Activated CD4-positive, alpha-beta T cell treated with anti-CD3 and anti-CD28 coated beads, Interleukin-2, amount 10 ng/mL, durations not matched to agents 24 days and 14 days (primary cell): ENCODE measurements around the gene USO1. TPM values are rescaled to one million over a fixed set of nuclear protein-coding genes. Genes with fewer than 3 reads are reported as not detected.
"Not testable (repeated sequence)": the region's sequence is repeated elsewhere in the genome, so short reads cannot be mapped to it uniquely, and the experiment has no call there.

ENCODE experiments used
- DNase-seq: peaks from one replicate; pipeline ENCODE4 v3.0.0; 2022
- H3K27ac Mint-ChIP-seq: one replicate; pipeline ENCODE4 v1.8.0; 2022; ENCODE audit warnings: mild to moderate bottlenecking, mixed read lengths
- H3K27me3 Mint-ChIP-seq: one replicate; pipeline ENCODE4 v1.8.0; 2022; ENCODE audit warnings: mixed read lengths
- H3K36me3 Mint-ChIP-seq: one replicate; pipeline ENCODE4 v1.8.0; 2022; ENCODE audit warnings: low read depth, mild to moderate bottlenecking, mixed read lengths
- H3K4me1 Mint-ChIP-seq: one replicate; pipeline ENCODE4 v1.8.0; 2021; ENCODE audit warnings: mixed read lengths
- H3K4me3 Mint-ChIP-seq: one replicate; pipeline ENCODE4 v1.8.0; 2022; ENCODE audit warnings: mild to moderate bottlenecking, moderate library complexity, mixed read lengths
- H3K9me3 Mint-ChIP-seq: one replicate; pipeline ENCODE4 v1.8.0; 2021; ENCODE audit warnings: mixed read lengths
- intact Hi-C: fragments of 100-400 bp; cut with micrococcal nuclease; formaldehyde crosslinking; loops from one replicate; pipeline ENCODE4 v1.15.1; 2023
- total RNA-seq: library from RNA; stranded (reverse); gene quantifications from 2 replicates; pipeline ENCODE4 v1.2.3, GENCODE V29; 2022

Gene USO1
- total RNA-seq, 1 donor from 2014 or later: 42.8 TPM

DNA sequence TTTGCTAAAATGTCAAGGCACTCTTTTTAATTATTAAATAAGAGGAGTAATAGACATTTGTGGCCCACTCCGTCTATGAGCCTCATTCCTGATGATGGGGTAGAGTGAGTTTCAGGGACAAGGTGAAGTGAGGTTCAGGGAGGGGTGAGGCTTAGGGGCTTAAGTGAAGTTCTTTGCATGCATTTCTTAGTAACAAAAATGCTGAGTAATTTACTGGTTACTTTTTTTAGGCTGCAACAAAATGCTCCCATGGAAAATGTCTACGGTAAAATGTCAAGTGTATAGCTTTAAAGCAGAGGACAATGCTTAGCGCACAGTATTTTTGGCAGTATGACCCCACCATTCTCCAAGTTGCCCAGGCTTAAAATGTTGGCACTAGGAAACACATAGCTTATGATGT, 2.0 kb upstream of the USO1 start:
- Mint-ChIP-seq H3K4me3 (no peak overlapping the region), H3K36me3 (peaks cover 17% of the 10 kb centered on the region), H3K27me3 (no peaks in the 10 kb centered on the region), H3K9me3 (no peaks in the 10 kb centered on the region), H3K4me1 (peaks cover 39% of the 10 kb centered on the region), H3K27ac (no peak overlapping the region)
- no peak for DNase-seq
- intact Hi-C loops: loop anchor here (5.0 kb wide), 1 partner anchor 425 kb away; the partner anchor contains the start of gene NUP54

DNA sequence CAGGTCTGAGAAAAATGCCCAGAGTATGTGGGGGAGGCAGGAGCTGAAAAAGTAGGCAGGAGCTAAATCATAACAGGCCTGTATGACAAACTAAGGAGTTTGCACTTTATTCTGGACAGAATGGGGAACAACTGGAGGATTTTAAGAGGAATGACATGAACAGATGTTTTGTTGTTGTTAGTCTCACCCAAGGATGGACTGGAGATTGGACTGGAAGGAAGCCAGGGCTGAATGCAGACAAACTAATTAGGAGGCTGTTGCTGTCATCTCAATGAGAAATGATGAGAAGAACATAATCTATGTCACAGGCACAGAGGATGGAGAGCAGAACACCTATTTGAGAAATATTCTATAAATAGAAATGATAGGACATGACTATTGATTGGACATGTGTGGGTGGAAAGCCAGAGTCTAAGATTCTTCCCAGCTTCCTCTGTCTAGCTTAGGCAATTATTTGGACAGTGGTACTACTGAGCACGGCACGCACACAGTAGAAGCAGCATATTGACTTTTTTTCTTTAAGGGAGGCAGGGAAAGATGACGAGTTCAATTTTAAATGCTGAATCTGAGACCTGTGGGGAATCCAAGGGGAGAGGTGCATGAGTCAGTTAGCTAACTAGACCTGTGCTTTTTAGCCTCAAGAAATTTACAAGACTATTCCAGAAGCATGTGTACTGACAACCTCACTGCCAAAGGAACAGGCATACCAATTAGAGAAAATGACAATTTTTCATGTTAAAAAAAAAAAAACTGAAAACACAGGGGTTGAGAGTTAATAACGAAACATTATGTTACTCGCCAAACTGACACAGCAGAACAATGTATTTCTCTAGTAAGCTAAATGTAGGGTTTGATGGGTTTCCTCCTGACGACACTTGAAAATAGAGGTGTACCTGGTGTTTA, 963 bp upstream of the USO1 start:
- peak overlapping the region; percentile 99 for H3K27ac Mint-ChIP-seq

DNA sequence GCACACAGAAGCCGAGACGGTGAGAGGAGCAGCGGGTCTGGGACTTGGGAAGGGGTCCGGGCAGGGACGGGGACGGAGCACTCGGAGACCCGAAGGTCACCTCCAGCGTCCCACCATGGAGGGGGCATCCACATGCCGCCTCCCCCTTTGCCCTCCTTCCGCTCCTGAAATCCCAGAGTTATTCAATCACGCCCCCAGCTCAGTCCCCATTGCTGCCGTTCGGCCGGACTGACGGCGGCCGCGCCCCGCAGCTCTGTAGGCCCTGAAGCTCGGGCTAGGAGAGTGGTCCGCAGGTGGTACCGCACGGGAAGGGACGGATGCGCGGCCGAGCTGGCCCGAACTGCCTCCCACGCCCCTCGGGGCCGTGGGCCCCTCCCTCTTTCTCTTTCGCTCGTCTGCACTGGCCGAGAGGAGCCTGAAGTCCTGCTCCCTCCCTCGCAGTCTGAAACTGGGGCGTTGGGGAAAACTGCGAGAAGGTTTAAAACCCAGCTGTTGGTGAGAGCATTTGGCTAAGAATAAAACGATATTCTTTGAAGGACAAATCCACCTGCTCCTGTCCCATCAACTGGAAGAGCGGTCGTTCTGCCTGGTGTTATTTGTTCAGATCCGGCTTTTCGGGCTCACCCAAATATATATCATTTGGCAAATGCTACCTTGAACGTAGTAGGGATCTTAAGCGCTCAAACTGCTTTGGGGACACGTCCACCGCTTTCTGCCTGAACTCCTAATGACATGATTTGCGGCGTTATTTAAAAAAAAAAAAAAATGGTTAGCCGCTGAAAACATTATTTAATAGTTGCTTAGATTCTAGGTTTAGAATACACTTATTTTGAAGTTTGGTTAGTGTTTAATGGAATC, 719 bp downstream of the USO1 start:
- peaks cover 16% of the 10 kb centered on the region for H3K36me3 Mint-ChIP-seq
- H3K27ac Mint-ChIP-seq: peak overlapping the region; percentile 99
- no peaks in the 10 kb centered on the region for H3K9me3 Mint-ChIP-seq
- H3K4me3 Mint-ChIP-seq: peak overlapping the region; percentile 99
- H3K27me3 Mint-ChIP-seq: no peaks in the 10 kb centered on the region
- DNase-seq: peak; percentile 90
- intact Hi-C loops: loop anchor here (1.0 to 5.0 kb wide), 10 partner anchors 26 to 1103 kb away; partner anchors contain the start of genes CDKL2, G3BP2, NUP54 and RCHY1
- H3K4me1 Mint-ChIP-seq: peaks cover 41% of the 10 kb centered on the region

More for the DNA sequence above, 963 bp upstream of the USO1 start:
- Mint-ChIP-seq H3K27me3 (no peaks in the 10 kb centered on the region), H3K4me3 (peak overlapping the region; percentile 99), H3K9me3 (no peaks in the 10 kb centered on the region), H3K4me1 (peaks cover 41% of the 10 kb centered on the region), H3K36me3 (peaks cover 17% of the 10 kb centered on the region)
- intact Hi-C loops: loop anchor here (1.0 to 5.0 kb wide), 9 partner anchors 25 to 424 kb away; partner anchors contain the start of genes CDKL2, G3BP2, NUP54 and RCHY1
- peak; percentile 61 for DNase-seq

DNA sequence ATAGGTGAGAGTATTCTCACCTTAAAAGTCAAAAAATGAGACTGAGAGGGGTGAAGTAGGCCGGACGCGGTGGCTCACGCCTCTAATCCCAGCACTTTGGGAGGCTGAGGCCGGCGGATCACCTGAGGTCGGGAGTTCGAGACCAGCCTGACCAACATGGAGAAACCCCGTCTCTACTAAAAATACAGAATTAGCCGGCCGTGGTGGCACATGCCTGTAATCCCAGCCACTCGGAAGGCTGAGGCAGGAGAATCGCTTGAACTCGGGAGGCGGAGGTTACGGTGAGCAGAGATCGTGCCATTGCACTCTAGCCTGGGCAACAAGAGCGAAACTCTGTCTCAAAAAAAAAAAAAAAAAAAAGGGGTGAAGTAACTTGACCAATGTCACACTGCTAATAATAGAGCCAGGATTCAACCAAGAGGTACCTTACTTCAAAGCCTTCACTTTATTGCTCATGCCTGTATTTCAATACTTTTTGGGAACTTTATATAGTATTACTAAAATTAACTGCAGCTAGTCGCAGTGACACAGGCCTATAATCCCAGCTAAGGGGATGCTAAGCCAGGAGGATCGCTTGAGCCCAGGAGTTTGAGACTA, 1.7 kb downstream of the USO1 start:
- DNase-seq, H3K9me3 Mint-ChIP-seq, H3K27me3 Mint-ChIP-seq: not testable (repeated sequence)
- peaks cover 16% of the 10 kb centered on the region for H3K36me3 Mint-ChIP-seq
- peaks cover 41% of the 10 kb centered on the region for H3K4me1 Mint-ChIP-seq
- H3K4me3 Mint-ChIP-seq: peak overlapping the region; percentile 99
- peak overlapping the region; percentile 16 for H3K27ac Mint-ChIP-seq
- intact Hi-C loops: loop anchor here (2.0 to 5.0 kb wide), 4 partner anchors 27 to 1104 kb away; partner anchors contain the start of gene SDAD1

DNA sequence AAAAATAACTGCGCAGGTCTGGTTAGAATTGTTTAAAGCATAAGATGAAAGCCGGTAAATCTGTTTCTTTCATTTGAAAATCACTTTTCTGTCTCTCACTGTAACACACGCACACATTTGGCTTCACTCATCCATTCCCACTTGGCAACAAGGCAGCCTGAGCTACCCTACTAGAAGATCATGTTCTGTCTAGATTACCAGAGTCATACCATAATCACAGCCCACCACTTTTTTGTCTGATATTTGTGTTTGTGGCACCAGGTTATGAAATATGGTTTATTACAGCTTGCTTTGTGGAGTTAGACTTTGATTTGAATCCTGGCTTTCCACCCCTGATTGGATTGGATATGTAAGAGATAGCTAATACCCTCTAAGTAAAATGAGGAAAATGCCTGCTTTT, 2.2 kb downstream of the USO1 start:
- intact Hi-C loops: loop anchor here (5.0 kb wide), 1 partner anchor 1104 kb away; no protein-coding TSS in a partner anchor
- Mint-ChIP-seq H3K4me3 (peak overlapping the region; percentile 44), H3K4me1 (peaks cover 41% of the 10 kb centered on the region), H3K27ac (no peak overlapping the region), H3K36me3 (peaks cover 16% of the 10 kb centered on the region), H3K27me3 (no peaks in the 10 kb centered on the region), H3K9me3 (no peaks in the 10 kb centered on the region)
- DNase-seq: no peak

DNA sequence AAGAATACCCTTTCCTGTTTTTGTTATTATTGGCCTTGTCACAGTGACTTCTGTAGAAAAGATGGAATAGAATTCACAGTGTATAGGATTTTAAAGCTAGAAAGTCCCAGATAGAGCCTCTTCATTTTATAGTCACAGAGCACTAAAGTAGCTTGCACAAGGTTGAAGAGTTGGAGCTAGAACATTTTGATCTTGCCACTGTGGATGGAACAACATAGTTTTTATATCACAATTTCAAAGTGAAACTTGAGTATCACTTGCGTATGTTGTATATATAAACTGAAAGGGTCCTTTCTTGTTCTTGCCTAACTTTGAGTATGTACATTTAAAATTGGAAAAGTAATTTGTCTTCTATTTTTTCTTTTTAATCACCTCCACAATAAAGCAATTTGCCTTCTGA, 2.7 kb downstream of the USO1 start:
- Mint-ChIP-seq H3K27ac (no peak overlapping the region), H3K9me3 (no peaks in the 10 kb centered on the region), H3K27me3 (no peaks in the 10 kb centered on the region), H3K4me3 (peak overlapping the region; percentile 44), H3K36me3 (peaks cover 18% of the 10 kb centered on the region), H3K4me1 (peaks cover 39% of the 10 kb centered on the region)
- DNase-seq: no peak
- intact Hi-C loops: loop anchor here (5.0 kb wide), 1 partner anchor 1105 kb away; no protein-coding TSS in a partner anchor

DNA sequence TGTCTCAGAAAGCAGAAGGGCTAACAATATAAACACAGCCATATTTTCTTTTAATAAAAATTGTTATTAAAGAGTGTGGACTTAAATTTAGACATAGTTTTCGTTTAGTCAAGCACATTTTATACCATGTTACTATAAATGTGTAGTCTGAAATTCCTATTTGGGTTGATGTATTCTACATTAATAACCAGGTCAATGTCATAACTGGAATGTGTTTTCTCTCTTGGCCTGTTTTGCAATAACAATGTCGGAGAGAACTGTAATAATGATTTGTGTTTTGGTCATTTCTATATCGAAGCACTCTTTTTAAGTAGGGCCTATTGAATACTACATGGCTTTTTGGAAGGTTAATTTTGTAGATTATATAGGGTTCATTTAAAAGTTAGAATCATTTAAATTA, 5.5 kb downstream of the USO1 start:
- DNase-seq: no peak
- Mint-ChIP-seq H3K4me1 (peaks cover 28% of the 10 kb centered on the region), H3K27me3 (no peaks in the 10 kb centered on the region), H3K36me3 (peaks cover 23% of the 10 kb centered on the region), H3K9me3 (peaks cover 3% of the 10 kb centered on the region), H3K27ac (no peak overlapping the region), H3K4me3 (no peak overlapping the region)
- intact Hi-C loops: loop anchor here (5.0 kb wide), 1 partner anchor 1108 kb away; no protein-coding TSS in a partner anchor

DNA sequence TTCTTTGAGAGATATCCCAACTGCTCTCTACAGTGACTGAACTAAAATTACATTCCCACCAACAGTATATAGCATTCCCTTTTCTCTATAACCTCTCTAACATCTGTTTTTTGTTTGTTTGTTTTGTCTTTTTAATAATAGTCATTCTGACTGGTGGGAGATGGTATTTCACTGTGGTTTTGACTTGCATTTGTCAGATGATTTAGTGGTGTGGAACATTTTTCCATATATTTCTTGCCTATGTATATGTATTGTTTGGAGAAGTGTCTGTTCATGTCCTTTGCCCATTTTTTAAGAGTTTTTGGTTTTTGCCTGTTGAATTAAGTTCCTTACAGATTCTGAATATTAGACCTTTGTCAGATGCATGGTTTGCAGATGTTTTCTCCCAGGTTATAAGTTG, 9.0 kb downstream of the USO1 start:
- Mint-ChIP-seq H3K27ac (no peak overlapping the region), H3K4me1 (peaks cover 7% of the 10 kb centered on the region), H3K27me3 (no peaks in the 10 kb centered on the region), H3K9me3 (peaks cover 7% of the 10 kb centered on the region), H3K36me3 (peaks cover 25% of the 10 kb centered on the region), H3K4me3 (no peak overlapping the region)
- no peak for DNase-seq
- intact Hi-C loops: no loop called here

DNA sequence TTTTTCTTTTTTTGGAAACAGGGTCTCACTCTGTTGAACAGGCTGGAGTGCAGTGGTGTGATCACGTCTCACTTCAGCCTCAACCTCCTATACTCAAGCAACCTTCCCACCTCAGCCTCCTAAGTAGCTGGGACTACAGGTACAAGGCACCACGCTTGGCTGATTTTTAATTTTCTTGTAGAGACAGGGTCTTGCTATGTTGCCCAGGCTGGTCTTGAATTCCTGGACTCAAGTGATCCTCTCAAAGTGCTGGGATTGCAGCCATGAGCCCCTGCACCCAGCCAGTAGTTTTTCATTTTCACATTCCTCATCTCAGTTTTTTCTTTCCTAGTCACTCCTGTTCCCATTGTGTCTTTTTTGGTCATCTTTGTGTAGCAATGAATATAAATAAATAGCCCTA, 11.1 kb downstream of the USO1 start:
- H3K9me3 Mint-ChIP-seq: peaks cover 7% of the 10 kb centered on the region
- peaks cover 22% of the 10 kb centered on the region for H3K36me3 Mint-ChIP-seq
- H3K4me3 Mint-ChIP-seq: no peak overlapping the region
- H3K27ac Mint-ChIP-seq: no peak overlapping the region
- no peaks in the 10 kb centered on the region for H3K27me3 Mint-ChIP-seq
- intact Hi-C loops: no loop called here
- DNase-seq: peak; percentile 15
- H3K4me1 Mint-ChIP-seq: peaks cover 7% of the 10 kb centered on the region

DNA sequence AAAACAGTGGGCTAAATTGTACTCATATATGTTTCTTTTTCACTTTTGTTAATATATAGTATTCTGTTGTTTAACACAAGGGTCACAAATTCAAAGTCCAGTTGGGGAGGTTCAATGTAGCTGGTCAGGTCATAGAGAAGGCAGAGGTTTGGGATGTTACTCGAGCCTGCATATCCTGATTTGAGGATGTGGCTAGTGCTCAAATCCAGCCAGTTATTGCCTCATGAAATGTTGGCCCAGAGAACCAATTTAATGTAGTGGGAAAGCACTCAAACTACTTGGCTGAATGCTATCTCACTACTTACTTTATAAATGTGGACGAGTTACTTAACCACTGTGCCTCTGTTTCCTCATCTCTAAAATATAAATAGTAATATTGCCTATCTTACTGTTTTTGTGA, 12.5 kb downstream of the USO1 start:
- H3K27me3 Mint-ChIP-seq: no peaks in the 10 kb centered on the region
- peaks cover 7% of the 10 kb centered on the region for H3K9me3 Mint-ChIP-seq
- H3K4me3 Mint-ChIP-seq: no peak overlapping the region

DNA sequence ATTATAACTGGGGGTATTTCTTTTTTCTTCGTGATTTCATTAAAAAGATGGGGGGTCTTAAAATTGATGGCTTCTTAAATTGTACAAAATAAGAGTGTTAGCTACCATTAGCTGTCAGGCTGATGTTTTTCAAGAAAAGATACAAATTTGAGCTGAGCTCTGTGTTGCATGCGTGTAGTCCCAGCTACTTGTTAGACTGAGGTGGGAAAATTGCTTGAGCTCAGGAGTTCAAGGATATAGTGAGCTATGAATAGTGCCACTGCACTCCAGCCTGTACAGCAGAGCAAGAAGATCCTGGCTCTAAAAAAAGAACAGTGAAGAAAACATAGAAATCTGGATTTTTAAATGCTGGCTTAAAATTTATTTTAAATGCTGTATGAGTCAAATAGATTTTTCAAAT, 13.0 kb downstream of the USO1 start:
- Mint-ChIP-seq H3K4me1 (peaks cover 7% of the 10 kb centered on the region), H3K9me3 (peaks cover 7% of the 10 kb centered on the region), H3K36me3 (peaks cover 20% of the 10 kb centered on the region), H3K4me3 (no peak overlapping the region), H3K27me3 (no peaks in the 10 kb centered on the region), H3K27ac (no peak overlapping the region)
- intact Hi-C loops: no loop called here
- peak; percentile 19 for DNase-seq

More for the DNA sequence above, 12.5 kb downstream of the USO1 start:
- Mint-ChIP-seq H3K27ac (no peak overlapping the region), H3K4me1 (peaks cover 7% of the 10 kb centered on the region), H3K36me3 (peaks cover 22% of the 10 kb centered on the region)
- peak; percentile 25 for DNase-seq
- intact Hi-C loops: no loop called here

DNA sequence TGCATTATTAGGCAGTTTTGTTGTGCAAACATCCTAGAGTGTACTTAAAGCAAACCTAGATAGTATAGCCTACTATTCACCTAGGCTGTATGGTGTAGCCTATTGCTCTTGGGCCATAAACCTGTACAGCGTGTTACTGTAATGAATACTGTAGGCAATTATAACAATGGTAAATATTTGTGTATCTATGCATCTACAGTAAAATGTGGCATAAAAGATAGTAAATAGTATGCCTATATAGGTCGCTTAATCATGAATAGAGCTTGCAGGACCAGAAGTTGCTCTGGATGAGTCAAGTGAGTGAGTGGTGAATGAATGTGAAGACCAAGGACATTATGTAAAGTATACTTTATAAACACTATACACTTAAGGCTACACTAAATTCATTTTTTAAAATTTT, 16.6 kb downstream of the USO1 start:
- intact Hi-C loops: no loop called here
- no peak overlapping the region for H3K27ac Mint-ChIP-seq

DNA sequence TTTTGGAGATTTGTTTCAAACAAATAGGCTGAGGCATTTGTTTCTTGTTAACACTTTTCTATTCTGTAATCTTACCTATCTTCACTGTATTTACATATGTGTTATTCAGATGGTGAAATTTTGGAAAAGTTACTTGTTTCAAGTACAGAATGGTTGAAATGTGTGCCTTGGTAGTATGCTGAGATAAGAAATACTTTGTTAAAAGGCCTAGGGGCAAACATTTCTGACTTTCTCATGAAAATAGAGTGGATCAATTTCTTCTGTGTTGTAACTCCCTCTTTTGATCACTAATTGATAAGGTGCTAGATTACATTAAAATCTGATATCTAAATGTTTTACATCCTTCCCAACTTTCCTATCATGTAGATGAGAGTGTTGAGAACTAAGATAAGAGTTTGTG, 18.1 kb downstream of the USO1 start:
- Mint-ChIP-seq H3K27me3 (no peaks in the 10 kb centered on the region), H3K27ac (no peak overlapping the region), H3K36me3 (peaks cover 4% of the 10 kb centered on the region), H3K9me3 (no peaks in the 10 kb centered on the region), H3K4me3 (no peak overlapping the region), H3K4me1 (no peaks in the 10 kb centered on the region)
- DNase-seq: no peak
- intact Hi-C loops: no loop called here

More for the DNA sequence above, 16.6 kb downstream of the USO1 start:
- no peak for DNase-seq
- Mint-ChIP-seq H3K9me3 (no peaks in the 10 kb centered on the region), H3K4me3 (no peak overlapping the region), H3K4me1 (no peaks in the 10 kb centered on the region), H3K27me3 (no peaks in the 10 kb centered on the region), H3K36me3 (peaks cover 6% of the 10 kb centered on the region)
